ENCODE results near the gene GPR101.

GPR101 gene

GRCh38 chrX:137033774-137034507, at the start of gene GPR101:
Gene GPR101 (minus strand): TSS chrX:137033995. CDS start chrX:137031674, 2,321 bp downstream.
- DNase-seq, result no peak

- DNase-seq, result no peak
Measured at GRCh38 chrX:137081239-137081638, 47.4 kb upstream of the GPR101 start.

- DNase-seq, result no peak
Measured at GRCh38 chrX:137072396-137072795, 38.6 kb upstream of the GPR101 start.

- DNase-seq, result no peak
Measured at GRCh38 chrX:137071596-137071995, 37.8 kb upstream of the GPR101 start.

- DNase-seq, result no peak
Measured at GRCh38 chrX:137067147-137067546, 33.4 kb upstream of the GPR101 start.

GRCh38 chrX:137062915-137063617, 29.3 kb upstream of the GPR101 start:
- DNase-seq, result no peak

GRCh38 chrX:137058339-137059127, 24.7 kb upstream of the GPR101 start:
- no peak for DNase-seq

- DNase-seq, result no peak
Measured at GRCh38 chrX:137052643-137053235, 18.9 kb upstream of the GPR101 start.

- peak; percentile 39 for DNase-seq
Measured at GRCh38 chrX:137051978-137052642, 18.3 kb upstream of the GPR101 start.

- DNase-seq, result no peak
Measured at GRCh38 chrX:137044893-137045292, 11.1 kb upstream of the GPR101 start.

GRCh38 chrX:137043736-137044135, 9.9 kb upstream of the GPR101 start:
- DNase-seq, result no peak

- DNase-seq, result no peak
Measured at GRCh38 chrX:137041329-137041728, 7.5 kb upstream of the GPR101 start.

- no peak for DNase-seq
Measured at GRCh38 chrX:137040113-137040794, 6.5 kb upstream of the GPR101 start.

- DNase-seq, result no peak
Measured at GRCh38 chrX:137034508-137034872, 695 bp upstream of the GPR101 start.

- no peak for DNase-seq
Measured at GRCh38 chrX:137032841-137033773, 688 bp downstream of the GPR101 start.

- DNase-seq, result no peak
Measured at GRCh38 chrX:137032341-137032694, 1.5 kb downstream of the GPR101 start.

- DNase-seq, result peak; percentile 30
Measured at GRCh38 chrX:137031517-137032340, 2.1 kb downstream of the GPR101 start.

GRCh38 chrX:137031039-137031438, 2.8 kb downstream of the GPR101 start:
- no peak for DNase-seq

GRCh38 chrX:137028699-137029098, 5.1 kb downstream of the GPR101 start:
- no peak for DNase-seq

- no peak for DNase-seq
Measured at GRCh38 chrX:137025930-137026329, 7.9 kb downstream of the GPR101 start.
